Measurements from ENCODE around the gene DEAF1. TPM values are rescaled to one million over a fixed set of nuclear protein-coding genes. Genes with fewer than 3 reads are reported as not detected.

Gene DEAF1
- polyA plus RNA-seq, 3 donors: 30.6 to 52.9 (median 43.5) TPM

- no peak for DNase-seq (ENCODE audit: low read depth in 3 of 3, low spot score in 2 of 3)
These were observed 80.9 kb downstream of the DEAF1 start for GRCh38 chr11:614021-614622.

DNA sequence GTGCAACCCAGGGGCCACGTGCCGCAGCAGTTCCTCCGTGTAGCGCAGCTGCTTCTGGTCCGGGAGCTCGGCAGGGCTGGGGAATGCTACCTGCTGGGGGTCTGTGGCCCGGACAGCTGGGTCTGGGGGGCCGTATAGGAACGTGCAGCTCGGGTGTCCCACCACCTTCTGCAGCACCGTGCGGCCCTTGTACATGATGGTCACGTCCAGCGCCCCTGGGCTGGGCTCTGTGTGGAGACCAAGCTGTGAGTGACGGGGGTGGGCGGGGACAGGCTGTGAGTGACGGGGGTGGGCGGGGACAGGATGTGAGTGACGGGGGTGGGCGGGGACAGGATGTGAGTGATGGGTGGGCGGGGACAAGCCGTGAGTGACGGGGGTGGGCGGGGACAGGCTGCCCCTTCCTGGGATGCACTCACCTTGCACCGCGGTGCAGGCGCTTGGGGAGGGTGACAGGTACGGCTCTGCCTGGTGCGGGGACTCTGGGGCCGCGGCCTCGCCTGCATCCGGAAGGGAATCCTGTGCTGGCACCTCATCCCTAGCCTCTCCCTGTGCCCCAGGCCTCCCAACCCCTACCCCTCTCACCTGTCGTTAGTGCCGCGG lies 81.6 kb downstream of the DEAF1 start:
- no peak for DNase-seq (ENCODE audit: low read depth in 3 of 3, low spot score in 2 of 3)

- DNase-seq (ENCODE audit: low read depth in 3 of 3, low spot score in 2 of 3): no peak
These were observed 82.1 kb downstream of the DEAF1 start for GRCh38 chr11:612961-613300.

DNA sequence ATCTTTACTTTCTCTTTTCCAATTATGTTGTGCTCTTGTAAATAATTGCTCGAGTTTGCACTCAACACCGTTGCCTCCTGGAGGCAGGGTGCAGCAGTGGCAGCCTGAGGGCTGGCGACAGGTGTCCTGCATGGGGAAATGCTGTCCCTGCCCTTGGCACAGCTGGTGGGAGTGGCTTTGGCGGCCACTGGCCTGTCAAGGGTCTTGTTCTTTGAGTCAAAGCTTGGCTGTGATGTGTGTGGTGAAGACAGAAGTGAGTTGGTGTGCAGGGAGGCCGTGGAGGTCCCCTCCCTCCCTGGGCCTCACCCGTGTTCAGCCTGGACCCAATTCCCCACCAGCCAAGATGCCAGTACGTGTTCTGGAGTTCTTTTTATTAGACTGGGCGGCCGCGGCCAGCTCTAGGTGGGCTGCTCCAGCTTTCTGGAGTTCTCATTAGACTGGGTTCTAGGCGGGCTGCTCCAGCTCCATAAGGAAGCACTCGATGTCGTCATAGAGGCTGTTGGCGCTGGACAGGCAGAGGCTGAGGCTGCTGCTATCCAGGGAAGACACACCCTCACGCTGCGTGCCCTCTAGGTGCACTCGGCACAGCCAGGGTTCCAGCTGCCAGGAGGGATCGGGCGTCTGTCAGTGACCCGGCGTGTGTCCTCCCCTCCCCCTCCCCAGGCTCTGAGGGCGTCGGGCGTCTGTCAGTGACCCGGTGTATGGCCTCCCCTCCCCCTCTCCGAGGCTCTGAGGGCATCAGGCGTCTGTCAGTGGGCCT lies 82.6 kb downstream of the DEAF1 start:
- no peak for DNase-seq (ENCODE audit: low read depth in 3 of 3, low spot score in 2 of 3)

DNA sequence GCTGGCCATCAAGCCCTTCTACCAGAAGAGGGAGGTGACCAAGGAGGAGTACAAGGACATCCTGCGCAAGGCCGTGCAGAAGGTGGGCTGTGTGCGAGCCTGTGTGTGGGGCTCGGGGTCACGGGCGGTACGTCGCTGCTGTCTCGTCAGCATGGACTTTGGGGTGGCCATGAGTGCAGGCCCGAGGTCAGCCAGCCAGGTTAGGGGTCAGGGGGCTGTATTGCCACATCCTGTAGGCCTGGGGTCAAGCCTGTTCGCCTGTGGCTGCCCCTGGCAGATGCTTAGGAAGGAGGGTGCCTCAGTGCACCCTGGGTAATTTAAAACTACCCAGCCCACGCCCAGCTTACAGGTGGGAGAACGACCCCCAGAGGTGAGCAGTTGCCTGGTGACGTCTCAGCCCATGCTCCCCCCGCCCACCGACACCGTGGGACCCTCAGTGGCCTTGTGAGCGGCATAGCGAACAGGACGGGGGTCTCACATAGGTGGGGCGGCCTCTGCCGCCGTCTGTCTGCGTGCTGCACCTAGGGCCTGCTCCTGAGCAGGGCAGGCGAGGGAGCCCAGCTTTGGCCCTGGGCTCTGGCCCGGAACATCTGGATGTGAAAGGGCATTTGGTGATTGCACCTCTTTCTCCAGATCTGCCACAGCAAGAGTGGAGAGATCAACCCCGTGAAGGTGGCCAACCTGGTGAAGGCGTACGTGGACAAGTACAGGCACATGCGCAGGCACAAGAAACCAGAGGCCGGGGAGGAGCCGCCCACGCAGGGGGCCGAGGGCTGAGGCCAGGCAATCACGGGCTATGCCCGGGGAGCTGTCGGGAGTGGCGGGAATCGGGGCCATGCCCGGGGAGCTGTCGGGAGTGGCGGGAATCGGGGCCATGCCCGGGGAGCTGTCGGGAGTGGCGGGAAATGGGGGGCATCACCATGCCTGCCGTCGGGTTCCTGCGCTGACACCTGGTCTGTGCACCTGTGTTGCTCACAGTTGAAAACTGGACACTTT lies 83.7 kb downstream of the DEAF1 start:
- DNase-seq (ENCODE audit: low read depth in 3 of 3, low spot score in 2 of 3): no peak

GRCh38 chr11:610146-610801 lies 84.7 kb downstream of the DEAF1 start:
- no peak for DNase-seq (ENCODE audit: low read depth in 3 of 3, low spot score in 2 of 3)

GRCh38 chr11:609341-609811 lies 85.6 kb downstream of the DEAF1 start:
- no peak for DNase-seq (ENCODE audit: low read depth in 3 of 3, low spot score in 2 of 3)

DNA sequence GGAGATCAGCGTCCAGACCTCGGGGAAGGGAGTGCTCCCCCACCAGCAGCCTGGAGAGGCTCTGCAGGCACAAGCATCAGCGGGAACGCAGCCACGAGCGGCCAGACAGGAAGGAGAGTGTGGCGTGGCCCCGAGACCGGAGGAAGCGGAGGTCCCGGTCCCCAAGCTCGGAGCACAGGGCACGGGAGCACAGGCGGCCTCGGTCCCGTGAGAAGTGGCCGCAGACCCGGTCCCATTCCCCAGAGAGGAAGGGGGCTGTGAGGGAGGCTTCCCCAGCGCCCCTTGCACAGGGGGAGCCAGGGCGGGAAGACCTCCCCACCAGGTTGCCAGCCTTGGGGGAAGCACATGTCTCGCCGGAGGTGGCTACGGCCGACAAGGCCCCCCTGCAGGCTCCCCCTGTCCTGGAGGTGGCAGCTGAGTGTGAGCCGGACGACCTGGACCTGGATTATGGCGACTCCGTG lies 86.2 kb downstream of the DEAF1 start:
- DNase-seq (ENCODE audit: low read depth in 3 of 3, low spot score in 2 of 3): no peak

DNA sequence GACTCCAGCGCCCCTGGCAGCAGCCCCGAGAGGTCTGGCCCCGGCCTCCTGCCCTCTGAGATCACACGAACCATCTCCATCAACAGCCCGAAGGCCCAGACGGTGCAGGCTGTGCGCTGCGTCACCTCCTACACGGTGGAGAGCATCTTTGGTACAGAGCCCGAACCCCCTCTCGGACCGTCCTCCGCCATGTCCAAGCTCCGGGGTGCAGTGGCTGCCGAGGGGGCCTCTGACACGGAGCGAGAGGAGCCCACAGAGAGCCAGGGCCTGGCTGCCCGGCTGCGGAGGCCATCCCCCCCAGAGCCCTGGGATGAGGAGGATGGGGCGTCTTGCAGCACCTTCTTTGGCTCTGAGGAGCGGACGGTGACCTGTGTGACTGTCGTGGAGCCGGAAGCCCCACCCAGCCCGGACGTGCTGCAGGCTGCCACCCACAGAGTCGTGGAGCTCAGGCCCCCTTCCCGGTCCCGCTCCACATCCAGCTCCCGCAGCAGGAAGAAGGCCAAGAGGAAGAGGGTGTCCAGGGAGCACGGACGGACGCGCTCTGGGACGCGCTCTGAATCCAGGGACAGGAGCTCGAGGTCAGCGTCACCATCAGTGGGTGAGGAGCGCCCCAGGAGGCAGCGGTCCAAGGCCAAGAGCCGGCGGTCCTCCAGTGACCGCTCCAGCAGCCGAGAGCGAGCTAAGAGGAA lies 86.9 kb downstream of the DEAF1 start:
- no peak for DNase-seq (ENCODE audit: low read depth in 3 of 3, low spot score in 2 of 3)

- DNase-seq (ENCODE audit: low read depth in 3 of 3, low spot score in 2 of 3): no peak
These were observed 87.8 kb downstream of the DEAF1 start for GRCh38 chr11:607020-607780.

DNA sequence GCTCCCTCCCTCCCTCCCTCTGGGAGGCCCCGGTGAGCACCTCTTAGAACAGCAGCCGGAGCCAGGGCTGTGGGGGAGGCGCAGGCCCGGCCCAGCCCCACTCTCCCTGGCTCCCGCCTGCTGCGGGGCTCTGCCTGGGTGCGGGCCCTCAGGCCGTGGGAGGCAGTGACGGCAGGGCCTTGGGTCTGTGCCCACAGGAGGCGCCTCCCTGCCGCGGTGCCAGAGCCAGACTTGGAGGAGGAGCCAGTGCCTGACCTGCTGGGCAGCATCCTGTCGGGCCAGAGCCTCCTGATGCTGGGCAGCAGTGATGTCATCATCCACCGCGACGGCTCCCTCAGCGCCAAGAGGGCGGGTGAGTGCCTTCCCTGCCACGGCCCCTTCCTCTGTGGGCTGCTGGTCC lies 88.8 kb downstream of the DEAF1 start:
- DNase-seq (ENCODE audit: low read depth in 3 of 3, low spot score in 2 of 3): no peak

DNA sequence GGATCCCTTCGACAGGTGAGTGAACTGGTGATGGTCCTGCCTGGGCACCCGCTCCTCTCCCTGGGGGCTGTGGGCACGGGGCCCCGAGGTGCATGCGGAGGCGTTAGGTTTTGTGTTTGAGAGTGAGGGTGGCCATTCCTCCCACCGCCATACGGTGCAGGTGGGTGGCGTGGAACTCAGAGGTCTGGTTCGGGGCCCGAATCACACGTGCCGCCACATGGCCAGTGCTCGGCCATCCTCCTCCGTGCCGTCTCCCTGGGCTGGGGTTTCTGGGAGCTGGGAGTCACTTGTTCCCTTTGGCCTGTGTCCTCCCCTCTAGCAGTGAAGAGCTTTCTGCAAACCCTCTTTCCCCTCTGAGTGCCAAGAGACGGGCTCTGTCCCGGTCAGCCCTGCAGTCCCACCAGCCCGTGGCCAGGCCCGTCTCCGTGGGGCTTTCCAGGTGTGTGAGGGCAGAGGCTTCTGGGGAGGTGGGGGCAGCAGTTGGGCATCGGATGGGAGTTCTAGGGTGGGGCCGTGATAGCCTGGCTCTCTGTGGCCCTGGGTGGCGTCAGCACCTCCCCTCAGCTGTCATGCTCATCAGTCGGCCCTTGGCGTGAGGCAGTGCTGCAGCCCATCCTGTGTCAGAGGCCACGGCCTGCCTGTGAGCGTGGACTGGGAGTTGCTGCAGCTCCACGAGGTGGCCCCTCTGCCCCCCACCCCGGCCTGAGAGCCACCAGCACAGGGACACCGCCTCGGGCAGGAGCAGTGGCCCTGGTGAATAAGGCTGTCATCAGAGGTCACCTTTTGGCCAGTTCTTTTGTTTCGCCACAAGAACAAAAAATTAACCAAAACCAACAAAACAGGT lies 89.5 kb downstream of the DEAF1 start:
- DNase-seq (ENCODE audit: low read depth in 3 of 3, low spot score in 2 of 3): no peak

GRCh38 chr11:603154-603553 lies 91.9 kb downstream of the DEAF1 start:
- DNase-seq (ENCODE audit: low read depth in 3 of 3, low spot score in 2 of 3): no peak

DNA sequence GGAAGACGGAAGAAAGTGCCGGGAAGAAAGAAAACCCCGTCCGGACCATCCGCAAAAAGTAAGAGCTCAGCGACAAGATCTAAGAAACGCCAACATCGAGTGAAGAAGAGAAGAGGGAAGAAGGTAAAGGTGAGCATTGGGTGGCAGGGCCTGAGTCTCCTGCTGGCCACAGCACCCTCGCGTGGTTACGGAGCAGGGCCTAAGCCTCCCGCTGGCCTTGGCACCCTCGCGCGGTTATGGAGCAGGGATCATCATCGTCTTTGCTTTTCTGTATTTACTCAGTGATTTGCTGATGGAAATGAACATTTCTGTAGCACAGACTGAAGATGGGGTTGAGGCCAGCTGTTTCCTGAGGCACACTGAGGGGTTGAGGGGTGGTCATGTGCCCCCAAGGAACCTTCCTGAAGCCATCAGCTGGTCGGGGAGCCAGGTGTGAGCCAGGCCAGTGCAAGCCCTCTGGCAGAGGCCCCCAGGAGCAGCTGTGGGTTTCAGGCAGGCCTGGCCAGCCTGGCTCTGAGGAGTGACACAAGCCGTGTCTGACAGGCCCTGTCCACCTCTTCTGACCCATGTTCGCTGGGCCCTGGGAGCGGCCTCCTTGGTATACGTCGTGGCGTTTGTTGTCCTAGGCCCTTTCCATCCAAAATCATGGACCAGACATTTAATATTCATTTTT lies 93.3 kb downstream of the DEAF1 start:
- DNase-seq (ENCODE audit: low read depth in 3 of 3, low spot score in 2 of 3): no peak

DNA sequence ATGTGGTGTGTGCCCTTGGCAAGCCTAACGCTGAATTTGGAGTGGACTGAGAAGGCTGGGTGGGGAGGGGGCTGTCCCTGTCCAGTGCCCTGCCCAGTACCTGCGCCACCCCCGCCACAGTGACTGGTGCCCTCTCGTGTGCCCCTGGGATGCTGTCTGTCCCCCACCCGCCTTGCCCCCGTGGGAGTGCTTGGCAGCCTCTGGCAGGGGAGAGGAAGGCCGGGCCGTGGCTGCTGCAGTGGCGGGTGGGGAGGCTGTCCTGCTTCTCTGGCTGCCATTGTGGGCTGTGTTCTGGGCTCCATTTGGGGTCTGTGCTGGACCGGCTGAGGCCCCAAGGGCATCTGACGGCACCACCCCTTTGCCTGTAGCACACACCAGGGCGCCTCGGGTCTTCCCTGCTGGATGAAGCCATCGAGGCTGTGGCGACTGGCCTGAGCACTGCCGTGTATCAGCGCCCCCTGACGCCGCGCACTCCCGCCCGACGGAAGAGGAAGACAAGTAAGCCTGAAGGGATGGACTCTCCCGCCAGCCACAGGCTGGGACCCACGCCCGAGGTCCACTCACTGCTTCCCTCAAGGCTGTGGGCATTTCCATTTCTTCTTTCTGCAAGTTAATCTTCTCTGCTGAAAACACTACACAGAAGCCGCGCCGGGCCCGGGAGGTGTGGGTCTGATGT lies 96.9 kb downstream of the DEAF1 start:
- DNase-seq (ENCODE audit: low read depth in 3 of 3, low spot score in 2 of 3): no peak

DNA sequence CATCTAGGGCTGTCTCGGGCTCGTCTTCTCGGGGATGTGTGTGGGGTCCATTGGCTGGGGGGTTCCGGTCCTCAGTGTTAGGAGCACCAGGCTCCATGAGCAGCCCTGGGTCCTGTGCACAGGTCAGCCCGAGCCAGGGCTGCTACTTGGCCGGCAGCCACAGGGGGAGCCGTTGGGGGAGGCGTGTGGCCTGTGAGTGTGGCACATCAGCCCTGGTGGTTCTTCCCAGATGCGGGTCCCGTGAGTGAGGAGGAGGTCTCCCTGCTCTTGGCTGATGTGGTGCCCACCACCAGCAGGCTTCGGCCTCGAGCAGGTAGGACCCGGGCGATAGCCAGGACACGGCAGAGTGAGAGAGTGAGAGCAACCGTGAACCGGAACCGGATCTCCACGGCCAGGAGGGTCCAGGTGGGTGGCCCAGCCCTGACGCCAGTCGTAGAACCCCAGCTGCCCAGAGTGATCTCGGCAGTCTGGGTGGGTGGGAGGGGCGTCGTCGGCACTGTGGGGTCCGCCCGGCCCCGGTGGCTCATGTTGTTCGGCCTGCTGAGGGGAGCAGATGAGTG lies 97.8 kb downstream of the DEAF1 start:
- no peak for DNase-seq (ENCODE audit: low read depth in 3 of 3, low spot score in 2 of 3)

DNA sequence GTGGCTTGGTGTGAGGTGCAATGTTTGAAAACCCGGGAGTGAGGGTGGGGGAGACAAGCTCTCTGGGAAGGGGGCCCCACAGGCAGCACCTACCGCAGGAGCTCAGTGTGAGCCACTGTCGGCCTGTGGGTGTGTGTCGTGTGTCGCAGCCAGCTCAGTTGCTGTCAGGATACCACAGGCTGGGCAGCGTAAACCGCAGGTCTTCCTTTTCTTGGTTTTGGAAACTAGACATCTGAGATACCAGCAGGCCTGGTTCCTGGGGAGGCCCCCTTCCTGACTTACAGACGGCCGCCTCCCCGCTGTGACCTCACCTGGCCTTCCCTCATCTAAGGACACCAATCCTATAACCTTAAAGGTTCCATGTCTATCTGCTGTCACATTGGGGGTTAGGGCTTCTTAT lies 98.6 kb downstream of the DEAF1 start:
- no peak for DNase-seq (ENCODE audit: low read depth in 3 of 3, low spot score in 2 of 3)

All from right renal cortex interstitium (tissue), 3 donors.